GM19397 (cell line): ENCODE measurements around the gene FCRL2.
"Not testable (repeated sequence)": the region's sequence is repeated elsewhere in the genome, so short reads cannot be mapped to it uniquely, and the experiment has no call there.

Experiments
- ATAC-seq: cut with Tn5 transposase; IDR thresholded peaks from one replicate; pipeline ENCODE4 v1.9.1; 2021; ENCODE audit warnings: mild to moderate bottlenecking, moderate library complexity; ENCODE audit not compliant: unreplicated experiment

FCRL2 gene

DNA sequence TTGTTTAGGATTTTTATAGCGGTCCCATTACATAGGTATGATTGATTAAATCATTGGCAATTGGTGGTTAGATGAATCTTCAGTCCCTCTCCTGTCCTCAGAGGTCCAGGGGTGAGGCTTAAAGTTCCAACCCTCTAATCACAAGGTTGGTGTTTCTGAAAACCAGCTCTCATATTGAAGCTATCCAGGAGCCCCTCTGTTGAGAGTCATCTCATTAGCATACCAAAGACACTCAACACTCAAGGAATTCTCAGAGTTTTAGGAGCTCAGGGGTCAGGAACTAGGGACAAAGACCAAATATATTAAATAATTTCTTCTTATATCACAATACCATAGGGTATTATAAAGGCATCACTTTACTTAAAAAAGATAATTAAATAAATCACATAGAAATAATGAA lies 23.3 kb downstream of the FCRL2 start:
- ATAC-seq: no peak

DNA sequence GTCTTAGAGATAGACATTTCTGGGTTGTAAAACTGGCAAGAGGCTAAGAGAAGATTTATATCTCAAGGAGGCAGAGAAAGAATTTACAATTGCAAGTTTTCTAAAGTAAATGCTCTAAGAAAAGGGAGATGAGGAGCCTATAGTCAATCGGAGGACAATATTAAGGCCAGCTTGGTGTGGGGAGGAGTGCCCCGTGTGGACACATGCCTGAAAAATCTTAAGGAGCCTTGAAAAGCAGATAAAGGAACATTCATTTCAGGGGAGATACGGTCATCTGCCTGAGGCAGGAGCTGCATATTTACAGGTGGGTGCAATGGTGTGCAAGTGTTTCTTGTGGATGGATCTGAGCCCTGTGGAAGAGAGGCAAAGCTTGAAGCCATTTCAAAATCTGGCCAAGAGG lies 25.6 kb downstream of the FCRL2 start:
- ATAC-seq: no peak

DNA sequence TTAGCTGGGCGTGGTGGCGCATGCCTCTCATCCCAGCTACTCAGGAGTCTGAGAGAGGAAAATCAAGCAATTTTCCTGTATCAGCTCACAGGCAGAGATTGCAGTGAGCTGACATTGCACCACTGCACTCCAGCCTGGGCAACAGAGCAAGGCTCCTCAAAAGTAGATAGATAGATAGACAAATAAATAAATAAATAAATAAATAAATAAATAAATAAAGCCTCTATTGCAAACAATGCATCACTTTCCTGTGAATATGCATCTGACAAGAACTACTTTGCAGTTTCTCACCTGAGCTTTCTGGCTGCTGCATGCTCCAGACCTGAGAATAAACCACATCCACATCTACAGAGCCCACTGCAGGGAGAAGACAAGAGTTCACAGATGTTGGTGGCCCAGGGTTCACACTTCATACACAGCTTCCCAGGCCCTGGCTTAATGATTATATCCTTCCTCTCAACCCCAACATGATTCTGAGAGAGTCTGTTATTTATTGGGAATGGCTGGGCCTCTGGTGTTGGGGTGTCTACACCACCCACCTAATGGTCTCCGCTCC lies 28.6 kb downstream of the FCRL2 start:
- no peak for ATAC-seq

DNA sequence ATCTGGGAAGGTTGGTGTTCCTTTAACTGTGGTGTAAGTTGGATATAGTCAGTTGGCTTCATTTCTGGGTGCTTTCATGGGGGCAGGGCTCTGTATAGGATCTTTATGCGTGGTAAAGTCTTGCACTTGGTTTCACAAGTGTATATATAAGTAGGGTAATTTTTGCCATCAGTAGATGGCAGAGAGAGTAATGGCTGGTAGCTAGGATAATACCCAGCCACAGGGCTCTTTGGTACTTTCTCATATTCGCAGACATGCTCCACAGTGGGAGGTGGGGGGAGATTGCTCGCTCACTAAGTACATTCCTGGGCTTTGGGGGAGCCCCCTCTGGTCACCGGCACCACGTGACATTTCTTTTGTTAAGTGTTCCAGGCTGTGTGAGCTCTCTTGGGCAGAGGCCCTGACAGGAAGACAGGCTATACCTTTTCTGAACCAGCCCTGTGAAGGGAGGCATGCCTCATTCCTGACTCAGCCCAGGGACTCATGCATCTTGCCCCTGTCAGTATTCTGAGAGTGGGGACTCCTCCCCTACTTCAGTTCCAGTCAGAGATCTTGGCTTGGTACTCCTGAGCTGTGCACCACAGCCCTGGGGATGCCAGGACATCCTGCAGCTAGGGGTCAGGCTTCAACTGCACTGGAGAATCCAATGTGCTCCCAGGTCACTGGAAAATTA lies 37.6 kb downstream of the FCRL2 start:
- ATAC-seq: no peak

DNA sequence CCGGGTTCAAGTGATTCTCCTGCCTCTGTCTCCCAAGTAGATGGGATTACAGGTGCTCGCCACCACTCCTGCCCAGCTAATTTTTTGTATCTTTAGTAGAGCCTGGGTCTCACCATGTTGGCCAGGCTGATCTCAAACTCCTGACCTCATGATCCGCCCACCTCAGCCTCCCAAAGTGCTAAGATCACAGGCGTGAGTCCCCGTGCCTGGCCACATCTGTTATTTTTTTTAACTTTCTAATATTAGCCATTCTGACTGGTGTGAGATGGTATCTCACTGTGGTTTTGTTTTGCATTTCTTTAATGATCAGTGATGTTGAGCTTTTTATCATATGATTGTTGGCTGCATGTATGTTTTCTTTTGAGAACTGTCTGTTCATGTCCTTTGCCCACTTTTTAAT lies 40.9 kb downstream of the FCRL2 start:
- ATAC-seq: not testable (repeated sequence)

DNA sequence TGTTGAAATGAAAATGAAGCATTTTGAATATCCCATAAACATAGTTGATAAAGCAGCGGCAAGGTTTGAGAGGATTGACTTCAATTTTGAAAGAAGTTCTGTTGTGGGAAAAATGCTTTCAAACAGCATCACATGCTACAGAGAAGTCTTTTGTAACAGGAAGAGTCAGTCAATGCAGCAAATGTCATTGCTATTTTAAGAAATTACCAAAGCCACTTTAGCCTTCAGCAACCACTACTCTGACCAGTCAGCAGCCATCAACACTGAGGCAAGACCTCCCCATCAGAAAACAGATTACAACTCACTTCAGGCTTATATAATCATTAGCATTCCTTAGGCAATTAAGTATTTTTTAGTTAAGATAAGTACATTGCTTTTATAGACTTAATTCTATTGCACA lies 42.6 kb downstream of the FCRL2 start:
- ATAC-seq: no peak

DNA sequence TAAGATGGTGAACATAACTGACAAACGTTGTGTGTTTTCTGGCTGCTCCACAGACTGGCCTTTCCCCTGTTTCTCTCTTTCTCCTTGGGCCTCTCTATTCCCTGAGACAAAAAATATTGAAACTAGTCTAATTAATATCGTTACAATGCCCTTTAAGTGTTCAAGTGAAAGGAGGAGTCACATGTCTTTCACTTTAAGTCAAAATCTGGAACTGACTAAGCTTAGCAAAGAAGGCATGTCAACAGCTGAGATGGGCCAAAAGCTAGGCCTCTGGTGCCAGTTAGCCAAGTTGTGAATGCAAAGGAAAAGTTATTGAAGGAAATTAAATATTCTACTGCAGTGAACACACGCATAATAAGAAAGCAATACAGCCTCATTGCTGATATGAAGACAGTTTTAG lies 44.2 kb downstream of the FCRL2 start:
- ATAC-seq: no peak

DNA sequence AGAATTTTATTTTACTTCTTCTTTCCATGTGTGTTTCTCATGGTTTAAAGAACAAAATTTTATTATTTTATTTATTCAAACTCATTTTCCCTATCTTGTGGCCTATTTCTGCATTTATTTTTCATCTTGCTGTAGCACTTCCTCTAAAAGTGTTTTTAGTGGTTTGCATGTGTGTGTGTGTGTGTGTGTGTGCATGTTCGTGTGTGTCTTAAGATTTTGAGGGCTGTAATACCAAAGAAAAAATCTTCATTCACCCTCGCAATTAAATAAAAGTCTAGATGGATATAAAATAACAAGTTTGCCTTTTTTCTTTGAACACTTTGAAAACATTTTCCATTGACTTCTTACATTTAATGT lies 51.7 kb downstream of the FCRL2 start:
- no peak for ATAC-seq

DNA sequence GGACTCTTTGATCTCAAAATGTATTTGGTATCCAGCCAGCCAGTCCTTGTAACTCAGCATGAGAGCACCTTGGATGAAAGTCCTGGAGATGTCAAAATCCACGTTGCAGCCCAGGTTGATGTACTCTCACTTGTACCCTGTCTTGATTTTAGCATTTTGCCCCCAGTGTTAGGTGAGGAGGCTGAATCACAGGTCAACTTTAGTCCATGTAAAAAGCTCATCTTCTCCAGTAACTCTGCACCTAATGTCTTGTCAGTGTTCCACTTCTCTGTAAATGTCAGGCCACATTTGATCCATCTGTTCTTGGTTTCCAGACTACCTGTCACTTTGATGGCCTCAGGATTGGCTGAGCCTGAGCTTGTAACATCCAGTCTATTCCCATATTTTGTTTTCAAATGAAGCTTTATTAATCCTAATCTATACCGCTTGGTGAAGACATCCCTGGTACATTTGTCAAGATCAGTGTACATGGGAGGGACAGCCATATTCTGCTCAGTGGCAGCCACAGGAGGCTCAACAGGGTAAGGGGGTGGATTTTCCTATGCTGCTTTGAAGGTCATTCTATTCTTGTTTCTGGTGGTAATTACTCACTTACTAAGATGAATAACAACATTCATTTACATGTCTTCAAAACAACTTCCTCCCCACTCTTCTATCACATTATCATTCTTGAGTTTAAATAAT lies 52.3 kb downstream of the FCRL2 start:
- ATAC-seq: no peak

DNA sequence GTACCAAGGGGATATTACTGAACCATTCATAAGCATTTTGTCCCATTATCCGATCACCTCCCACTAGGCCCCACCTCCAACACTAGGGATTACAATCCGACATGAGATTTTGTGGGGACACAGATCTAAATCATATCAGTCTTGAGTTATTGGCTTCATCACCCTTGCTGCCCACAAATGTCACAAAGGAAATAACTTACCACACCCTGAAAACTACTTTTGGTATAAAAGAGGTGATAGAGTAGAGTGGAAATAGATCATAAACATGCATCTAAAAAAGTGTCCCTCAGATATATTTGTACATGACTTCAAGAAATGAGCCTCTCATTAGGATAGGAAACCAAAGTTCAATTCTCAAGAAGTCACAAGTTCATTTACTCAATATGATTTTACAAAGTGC lies 53.8 kb downstream of the FCRL2 start:
- no peak for ATAC-seq

DNA sequence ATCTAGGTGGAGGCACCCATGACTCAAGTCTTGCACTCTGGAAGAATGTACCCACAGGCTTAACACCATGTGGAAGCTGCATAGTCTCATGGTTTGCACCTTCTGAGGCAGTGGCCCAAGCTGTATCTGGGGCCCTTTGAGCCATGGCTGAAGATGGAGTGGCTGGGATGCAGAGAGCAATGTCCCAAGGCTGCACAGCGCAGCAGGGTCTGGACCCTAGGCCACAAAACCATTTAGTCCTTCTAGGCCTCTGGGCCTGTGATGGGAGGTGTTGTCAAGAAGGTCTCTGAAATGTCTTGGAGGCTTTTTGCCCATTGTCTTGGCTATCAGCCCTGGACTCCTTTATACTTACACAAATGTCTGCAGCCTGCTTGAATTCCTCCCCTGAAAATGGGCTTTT lies 54.9 kb downstream of the FCRL2 start:
- ATAC-seq: no peak

DNA sequence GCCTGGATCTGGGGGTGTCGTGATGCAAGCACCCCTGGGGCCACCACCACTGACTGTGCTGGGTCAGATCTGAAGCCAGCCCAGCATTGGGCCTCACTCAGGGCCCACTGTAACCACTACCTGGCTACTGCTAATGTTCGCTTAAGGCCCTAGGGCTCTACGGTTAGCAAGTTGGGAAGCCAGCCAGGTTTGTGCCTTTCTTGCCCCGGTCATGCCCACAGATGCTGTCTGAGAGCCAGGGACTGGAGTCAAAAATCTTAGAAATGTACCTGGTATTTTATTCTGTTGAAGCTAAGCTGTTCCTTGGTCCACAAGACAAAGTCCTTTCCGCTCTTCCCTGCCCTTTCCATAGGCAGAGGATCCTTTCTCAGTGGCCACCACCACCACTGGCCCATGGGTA lies 61.2 kb downstream of the FCRL2 start:
- ATAC-seq: no peak

DNA sequence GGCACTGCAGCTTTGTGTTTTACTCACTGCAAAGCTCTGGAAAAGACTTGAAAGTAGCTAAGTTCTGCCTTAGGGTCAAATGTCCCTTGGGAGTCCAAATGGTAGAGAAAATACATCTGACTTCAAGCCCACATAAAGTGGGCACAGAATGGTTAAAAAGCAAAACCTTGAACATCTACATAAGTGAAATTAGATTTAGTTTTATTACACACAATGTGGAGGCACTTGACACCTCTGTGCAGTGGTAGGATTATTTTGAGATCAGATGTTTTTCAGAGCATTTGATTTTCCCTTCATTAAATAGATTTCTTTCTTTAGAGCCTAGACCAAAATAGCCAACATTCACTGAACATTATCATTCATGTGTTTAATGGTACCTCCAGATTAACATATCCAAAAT lies 65.1 kb downstream of the FCRL2 start:
- no peak for ATAC-seq

DNA sequence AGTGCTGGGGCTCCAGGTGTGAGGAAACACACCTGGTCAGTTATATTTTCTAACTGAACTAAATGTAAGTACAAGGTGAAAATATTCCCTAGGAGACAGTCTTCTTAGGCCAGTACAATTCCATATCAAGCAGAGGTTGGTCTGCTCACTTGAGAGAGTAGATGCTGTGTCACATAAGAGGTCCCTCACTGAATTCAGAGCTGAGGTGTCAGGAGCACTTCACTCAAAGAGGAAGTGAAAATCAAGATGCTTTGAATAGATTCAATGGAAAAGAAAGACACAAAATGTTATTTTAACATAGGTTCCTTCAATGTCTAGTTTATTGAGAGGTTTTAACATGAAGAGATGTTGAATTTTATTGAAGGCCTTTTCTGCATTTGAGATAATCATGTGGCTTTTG lies 72.1 kb downstream of the FCRL2 start:
- no peak for ATAC-seq

DNA sequence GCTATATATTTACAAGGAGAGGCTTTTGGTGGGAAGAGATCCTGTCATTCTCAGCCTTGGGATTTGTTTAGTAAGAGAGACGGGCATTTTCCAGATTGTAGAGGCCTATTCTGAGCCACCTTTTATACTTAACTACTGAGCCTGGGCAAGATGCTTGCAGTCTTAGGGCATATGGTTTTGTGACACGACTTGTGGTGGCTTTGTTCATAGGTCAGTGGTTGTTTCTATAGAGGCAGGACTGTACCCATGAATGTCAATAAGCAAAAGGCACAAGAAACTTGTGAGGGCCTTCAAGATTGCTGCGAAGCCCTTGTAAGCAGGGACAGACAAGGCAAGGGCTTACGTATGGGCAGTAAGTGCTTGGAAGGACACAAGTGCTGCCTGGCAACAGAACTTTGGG lies 73.0 kb downstream of the FCRL2 start:
- ATAC-seq: no peak

DNA sequence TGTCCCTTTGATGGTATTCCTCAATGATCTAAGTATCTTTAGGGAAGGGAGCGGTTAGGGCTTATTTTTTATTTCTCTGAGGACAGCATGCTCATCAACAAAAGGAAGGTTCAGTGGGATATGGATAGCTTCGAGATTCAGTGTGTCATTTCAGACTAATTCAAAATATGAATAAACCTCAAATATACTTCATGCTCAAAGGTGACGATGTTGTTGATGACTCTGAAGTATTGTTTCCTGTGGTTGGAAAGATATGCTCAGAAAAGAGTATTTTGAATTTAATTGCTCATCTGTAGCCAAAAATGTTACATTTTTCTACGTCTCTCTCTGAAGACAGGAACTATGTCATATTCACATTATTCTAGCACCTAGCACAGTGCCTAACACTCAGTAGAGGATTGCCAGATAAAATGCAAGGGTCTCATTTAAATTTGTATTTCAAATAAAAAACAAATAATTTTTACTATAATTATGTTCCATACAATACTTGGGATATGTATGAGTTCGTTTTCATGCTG lies 74.6 kb downstream of the FCRL2 start:
- no peak for ATAC-seq

DNA sequence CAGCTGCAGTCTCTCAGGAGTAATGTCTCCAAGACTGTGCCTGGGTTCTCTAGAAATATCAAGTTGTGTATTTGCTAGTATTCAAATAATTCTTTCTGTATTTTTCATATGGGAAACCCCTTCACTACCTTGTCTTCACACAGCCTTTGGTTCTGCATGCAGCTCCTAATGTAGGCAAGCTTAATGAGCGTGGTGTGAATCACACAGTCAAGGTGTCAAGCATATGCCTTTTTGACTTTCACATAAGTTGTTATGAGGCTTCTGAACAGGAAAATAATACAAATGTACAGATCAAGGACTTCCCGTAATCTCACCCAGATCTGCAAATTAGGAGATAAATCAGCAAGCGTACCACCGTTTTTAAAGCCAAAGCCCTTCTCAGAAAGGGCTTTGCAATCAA lies 76.2 kb downstream of the FCRL2 start, which contains the start of gene FCRL3:
Gene FCRL3, minus strand, starts transcription at position 38 of the 400 bp plus-strand sequence. CDS start 280 bp downstream, outside the sequence.
- no peak for ATAC-seq

DNA sequence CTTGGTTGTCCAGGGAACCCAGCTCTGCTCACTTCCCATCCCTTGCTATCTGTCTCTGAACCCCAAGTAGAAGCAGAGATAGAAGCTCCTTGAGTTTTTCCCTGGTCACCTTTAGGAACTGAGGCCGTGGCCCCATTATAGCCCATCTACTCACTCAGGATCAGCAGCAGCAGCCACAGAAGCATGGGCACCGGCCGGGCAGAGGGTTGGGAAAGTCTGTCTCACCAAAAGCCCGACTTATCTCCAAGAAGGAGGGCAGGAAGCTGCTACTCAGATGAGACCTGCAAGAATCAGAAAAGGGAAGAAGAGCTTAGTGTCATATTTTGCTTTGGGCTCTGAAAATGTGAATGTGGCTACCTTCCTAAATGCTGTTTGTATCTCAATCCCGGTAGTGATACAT lies 76.6 kb downstream of the FCRL2 start:
- no peak for ATAC-seq

DNA sequence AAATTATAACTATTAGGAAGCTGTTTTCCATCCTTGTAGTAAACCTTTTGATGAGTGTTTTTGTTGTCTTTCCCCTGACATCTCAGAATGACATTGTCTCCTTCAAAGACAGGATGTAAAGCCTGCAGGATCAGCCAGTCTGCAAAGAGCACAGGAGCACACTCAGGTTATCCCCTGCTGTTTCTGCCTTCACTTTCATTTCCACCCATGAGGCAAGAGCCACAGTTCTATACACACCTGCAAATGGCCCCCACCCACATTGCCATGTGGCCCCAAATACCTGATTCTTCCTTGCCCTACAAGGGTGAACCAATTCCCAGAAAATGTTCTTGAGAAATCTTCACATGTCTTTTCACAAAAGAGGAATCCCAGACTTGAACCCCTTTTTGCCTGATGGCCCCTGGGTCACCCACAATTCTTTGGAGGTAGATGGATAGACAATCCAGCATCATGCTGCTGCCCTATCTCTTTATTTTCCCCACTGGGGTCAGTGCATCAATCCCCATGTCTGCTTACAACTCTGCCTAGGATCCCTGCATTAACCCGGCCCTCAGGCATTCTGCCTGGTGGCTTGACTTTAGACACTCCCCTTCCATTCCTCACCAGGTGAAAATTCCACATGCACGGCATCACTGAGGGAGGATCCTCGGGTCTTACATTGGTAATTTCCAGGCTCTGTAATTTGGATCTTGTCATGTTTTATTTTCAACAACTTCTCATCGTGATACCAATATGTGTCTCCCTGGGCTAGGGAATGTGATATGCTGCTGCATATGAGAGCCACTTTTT lies 79.0 kb downstream of the FCRL2 start:
- ATAC-seq: no peak

DNA sequence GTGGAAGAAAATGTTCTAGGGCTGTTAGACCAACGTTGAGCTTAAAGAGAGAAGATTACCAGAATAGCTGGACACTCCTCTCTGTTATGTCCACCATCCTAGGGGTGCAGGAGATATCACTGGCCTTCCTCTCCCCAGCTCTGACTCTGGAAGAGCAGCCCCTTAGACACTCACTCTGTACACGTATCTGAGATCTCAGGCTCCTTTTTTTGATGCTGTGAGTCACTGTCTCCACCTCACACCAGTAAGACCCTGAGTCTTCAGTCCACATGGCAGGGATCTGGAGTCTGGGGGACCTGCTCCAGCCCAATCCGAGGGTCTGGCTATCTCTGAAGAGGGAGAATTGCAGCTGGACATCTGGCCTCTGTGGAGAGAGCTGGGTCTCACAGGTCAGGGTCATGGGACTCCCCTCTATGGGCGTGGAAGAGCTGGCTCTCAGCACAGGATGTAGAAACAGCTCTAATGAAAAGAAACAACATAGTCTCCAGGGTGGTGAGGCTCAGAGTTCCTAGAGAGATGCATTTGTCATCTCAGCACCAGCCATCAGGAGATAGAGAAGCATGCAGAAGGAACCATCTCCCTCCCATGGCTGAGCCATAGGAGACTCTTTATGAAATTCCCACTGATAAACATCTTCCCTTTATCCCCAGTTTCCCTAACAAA lies 79.8 kb downstream of the FCRL2 start:
- no peak for ATAC-seq
